Muscle of arm (tissue), 14 donors: Measurements from ENCODE around the gene CDH19. TPM values are rescaled to one million over a fixed set of nuclear protein-coding genes. Genes with fewer than 3 reads are reported as not detected.

Source experiments
- DNase-seq: peaks from one replicate; pipeline ENCODE4 v3.0.0-alpha.2; 2013
- long read RNA-seq, 11 donors: transcript quantifications; one replicate each; lab custom pipeline, GENCODE V29; 2026
- polyA plus RNA-seq, 12 donors: library from polyadenylated mRNA; unstranded; fragments of 120-200 nt; gene quantifications; one replicate each; pipeline ENCODE4 v1.2.1, GENCODE V29; 2013; ENCODE audit not compliant: insufficient read length in 12 of 12

The CDH19 gene
- 1 to 10 TPM in 10 of 12 donors, under 1 TPM in 1, not detected in 1; 0.84 to 5.9 (median 2.1) TPM for polyA plus RNA-seq
- long read RNA-seq, donor 1, result 0 reads
- long read RNA-seq, donor 2, full-length matches to known transcripts, result 1 of 26 reads
- long read RNA-seq, donor 2, partial matches to known transcripts, result 25 of 26 reads
- long read RNA-seq, donor 2, other reads (novel, unspliced or antisense), result 0 of 26 reads
- long read RNA-seq, donor 3, result 0 reads
- long read RNA-seq, donor 4, result 0 reads
- long read RNA-seq, donor 5, result 0 reads
- long read RNA-seq, donor 6, result 0 reads
- long read RNA-seq, donor 7, result 0 reads
- long read RNA-seq, donor 8, result 0 reads
- long read RNA-seq, donor 9, result 0 reads
- long read RNA-seq, donor 10, result 0 reads
- long read RNA-seq, donor 11, full-length matches to known transcripts, result 1 of 1 reads
- long read RNA-seq, donor 11, partial matches to known transcripts, result 0 of 1 reads
- long read RNA-seq, donor 11, other reads (novel, unspliced or antisense), result 0 of 1 reads

- no peak for DNase-seq
These were observed at the start of gene CDH19 for GRCh38 chr18:66603941-66604627. Gene CDH19, minus strand, starts transcription at chr18:66604090. Its CDS starts 31,886 bp downstream, at chr18:66572204.

DNA sequence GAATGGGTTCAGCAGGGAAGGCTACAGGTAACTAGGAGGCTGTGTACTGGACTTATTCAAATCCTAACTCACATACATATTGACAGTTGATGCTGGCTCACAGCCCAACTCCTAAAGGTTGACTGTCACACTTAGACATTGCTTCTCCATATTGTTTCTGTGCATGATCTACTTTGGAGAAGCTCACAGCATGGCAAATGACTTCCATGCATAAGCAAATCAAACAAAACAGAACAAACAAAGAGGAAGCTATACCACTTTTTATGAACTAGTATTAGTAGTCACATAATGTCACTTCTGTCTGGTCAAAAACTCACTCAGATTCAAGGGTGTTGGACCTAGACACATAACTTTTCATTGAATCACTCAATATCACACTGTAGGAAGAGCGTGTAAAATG, 43.8 kb upstream of the CDH19 start:
- no peak for DNase-seq

DNA sequence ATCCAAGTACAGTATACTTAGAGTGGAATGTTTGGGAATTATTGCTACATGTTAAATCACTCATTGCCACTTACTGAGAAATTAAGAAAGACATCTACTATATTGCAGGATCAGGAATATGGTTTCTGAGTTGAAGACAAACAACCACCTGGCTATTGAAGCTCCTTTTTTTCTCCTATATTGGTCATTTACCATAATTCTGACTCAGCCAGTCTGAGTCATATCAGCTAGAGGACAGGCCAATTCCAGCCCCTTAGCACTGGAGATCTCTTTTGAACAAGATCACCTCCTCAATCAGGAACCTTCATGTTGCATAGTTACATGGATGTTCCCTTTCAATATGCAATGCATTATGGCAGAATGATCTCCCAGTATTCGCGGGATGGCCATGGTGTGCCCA, 42.7 kb upstream of the CDH19 start:
- DNase-seq, result no peak

GRCh38 chr18:66645983-66646382, 42.1 kb upstream of the CDH19 start:
- DNase-seq, result no peak

GRCh38 chr18:66641056-66641455, 37.2 kb upstream of the CDH19 start:
- no peak for DNase-seq

DNA sequence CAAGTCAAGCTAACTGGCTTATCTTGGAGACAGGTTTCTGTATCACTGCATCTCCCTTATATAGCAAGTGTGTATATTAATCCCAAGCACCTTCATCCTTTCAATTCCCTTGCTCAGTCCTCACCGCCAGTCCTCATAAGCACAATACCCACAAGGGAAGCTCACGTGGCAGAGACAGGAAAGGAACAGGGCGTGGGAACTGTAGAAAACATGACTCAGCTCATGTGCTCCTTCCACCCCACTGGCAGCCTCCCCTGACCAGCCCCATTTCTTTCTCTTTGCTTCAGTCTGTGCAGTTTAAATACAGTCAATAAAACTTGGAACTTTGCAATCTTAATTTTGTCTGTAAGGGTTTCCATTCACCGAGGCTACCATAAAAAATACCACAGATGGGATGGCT, 36.5 kb upstream of the CDH19 start:
- no peak for DNase-seq

GRCh38 chr18:66638856-66639629, 35.2 kb upstream of the CDH19 start:
- no peak for DNase-seq

GRCh38 chr18:66635342-66635741, 31.5 kb upstream of the CDH19 start:
- DNase-seq, result no peak

DNA sequence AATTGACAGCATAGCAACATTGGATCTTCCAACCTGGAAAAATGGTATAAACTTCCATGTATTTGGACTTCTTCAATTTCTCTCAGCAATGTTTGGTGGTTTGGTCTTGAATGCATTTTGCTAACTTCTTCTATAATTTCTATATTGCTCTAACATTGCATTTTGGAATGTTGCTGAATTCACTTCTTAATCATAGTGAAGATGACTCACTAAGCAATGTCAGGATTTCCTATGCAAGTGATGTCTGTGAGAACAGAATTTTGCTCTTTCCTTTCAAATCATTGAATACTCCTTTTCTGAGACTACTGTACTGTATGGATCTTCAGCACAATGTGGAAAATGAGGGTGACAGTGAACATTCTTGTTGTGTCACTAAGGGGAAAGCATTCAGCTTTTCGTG, 28.9 kb upstream of the CDH19 start:
- no peak for DNase-seq

DNA sequence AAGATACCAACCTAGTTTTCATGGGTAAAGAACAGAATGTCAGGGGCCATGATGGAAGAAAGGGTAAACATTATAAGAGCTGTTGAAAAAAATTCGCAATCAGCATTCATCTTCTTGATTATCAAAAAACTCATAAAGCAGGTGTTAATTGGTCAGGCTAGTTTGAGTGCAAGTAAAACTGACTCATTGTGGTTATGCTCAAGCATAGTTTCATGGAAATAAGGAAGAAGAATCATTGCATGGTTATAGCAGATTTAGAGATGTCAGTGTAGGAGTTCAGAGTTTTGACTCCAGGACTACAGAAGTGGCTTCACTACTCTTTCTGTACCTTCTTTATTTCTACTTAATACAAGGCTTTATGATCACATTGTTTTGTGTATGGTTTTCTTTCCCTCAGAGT, 26.9 kb upstream of the CDH19 start:
- no peak for DNase-seq

- no peak for DNase-seq
These were observed 19.9 kb upstream of the CDH19 start for GRCh38 chr18:66623821-66624220.

GRCh38 chr18:66621816-66622576, 18.1 kb upstream of the CDH19 start:
- DNase-seq, result no peak

DNA sequence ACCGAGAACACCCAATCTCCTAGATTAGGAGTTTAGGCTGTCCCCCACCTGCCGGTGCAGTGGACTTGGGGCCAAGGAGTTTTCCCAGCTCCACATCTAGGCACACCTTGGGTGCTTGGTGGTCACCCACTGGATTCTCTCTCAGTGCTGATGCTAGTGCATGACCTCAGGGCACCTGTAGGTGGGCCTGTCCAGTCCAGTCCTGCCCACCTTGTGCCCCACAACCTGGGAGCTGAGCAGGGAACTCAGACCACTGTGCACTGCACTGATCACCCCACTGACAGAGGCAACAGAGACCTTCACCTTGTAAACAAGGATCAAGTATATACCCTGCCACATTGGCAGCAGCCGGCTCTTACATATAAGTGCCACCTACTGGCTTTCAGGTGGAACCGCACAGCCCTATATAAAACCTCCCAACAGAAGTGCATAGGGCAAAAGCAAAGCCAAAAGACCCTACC, 12.7 kb upstream of the CDH19 start:
- DNase-seq, result no peak

DNA sequence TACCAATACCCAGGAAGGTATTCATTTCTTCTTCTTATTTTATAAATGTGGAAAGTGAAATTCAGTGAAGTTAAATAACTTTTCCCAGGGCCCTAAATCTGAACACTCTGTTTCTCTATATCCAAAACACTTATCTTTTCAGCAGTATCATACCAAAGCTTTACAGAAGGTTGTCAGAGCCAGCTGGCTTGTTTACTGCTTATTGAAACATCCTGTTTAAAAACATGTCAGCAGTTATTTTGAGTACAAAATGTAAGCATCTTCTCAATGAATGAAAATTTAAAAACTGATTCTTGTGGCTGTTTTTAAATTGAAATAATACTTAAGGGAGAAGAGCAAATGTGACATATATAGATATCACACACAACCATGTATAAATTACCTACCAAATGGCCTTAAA, 11.3 kb upstream of the CDH19 start:
- DNase-seq, result no peak

DNA sequence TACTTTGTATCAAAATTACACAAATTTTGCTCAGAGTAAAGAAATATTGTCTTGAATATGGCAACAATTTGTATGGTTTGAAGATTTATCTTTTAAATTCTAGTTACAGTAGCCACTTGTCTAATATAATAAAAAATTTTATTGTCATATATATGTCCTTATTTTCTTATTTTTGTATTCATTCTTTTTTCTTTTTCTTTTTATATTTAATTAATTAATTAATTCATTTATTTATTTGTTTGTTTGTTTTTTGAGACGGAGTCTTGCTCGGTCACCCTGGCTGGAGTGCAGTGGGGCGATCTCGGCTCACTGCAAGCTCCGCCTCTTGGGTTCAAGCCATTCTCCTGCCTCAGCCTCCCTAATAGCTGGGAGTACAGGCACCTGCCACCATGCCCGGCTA, 3.7 kb upstream of the CDH19 start:
- no peak for DNase-seq

DNA sequence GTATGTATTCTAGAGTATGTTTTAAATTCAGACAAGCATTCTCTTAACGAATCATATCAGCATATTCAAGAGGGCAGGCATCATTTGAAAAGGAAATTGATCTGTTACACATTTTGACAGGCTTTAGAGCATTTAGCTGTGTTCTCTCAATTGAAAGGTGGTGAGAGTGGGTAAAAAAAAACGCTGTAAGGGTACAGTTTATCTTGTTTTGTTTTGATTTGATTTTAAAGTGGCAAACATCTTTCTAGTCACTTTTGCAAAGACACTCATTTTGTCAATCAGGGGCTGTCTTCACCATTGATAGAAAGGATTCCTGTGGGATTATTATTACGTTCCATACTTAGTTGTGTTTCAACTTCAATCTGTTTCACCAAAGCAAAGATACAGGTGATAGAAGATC, 2.2 kb downstream of the CDH19 start:
- DNase-seq, result no peak

- no peak for DNase-seq
These were observed 4.7 kb downstream of the CDH19 start for GRCh38 chr18:66599190-66599589.

DNA sequence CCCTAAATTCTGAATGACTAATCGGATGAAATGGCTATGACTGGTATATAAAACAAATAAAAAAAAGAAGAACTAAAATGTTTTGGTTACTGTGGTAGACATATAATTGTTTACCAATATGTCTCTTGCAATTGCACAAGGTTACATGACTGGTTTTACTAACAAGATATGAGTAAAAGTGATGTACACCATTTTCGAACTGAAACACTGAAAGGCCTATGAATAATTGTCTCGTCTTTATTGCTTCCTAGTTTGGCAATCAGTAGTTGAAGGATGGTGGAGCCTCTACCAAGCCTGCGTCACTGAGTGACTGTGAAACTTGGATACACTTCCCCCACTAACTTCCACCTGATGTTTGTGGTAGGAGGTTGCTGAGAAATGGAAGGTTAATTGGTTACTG, 16.5 kb downstream of the CDH19 start:
- DNase-seq, result no peak

GRCh38 chr18:66582211-66582610, 21.7 kb downstream of the CDH19 start:
- no peak for DNase-seq

DNA sequence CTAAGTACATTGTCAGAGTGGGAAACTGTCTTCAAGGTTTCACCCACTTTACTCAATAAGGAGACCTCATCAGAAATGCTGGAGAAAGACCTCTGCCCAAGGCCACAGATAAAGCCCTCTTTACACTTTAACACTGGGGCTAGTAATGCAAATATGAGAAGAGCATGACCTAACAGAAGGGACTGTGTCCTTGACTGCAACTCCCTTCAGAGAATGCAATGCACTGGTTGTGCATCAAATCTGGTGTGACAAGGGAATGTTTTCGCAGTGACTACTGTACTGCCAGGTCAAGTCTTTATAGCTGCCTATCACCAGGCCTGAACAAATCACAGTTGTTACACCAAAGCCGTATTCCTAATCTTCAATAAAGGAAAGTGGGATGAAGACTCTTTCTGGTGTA, 28.6 kb downstream of the CDH19 start:
- DNase-seq, result no peak

DNA sequence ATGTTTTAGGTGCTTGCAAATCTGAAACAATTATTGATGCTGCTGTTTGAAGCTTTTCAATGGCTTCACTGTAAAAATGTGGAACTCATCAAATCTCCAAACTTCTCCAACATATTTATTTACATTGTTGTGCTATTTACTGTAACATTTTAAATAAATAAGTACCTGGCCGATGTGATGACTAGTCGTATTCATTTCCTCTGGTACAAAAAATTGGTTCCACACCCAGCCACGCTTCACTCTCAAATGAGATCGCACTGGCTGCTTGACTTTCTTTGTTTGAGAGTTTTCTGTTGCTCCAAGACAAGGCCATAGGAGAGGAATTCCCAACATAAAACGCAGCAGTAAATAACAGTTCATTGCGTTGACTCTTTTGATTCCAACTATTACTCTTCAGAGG, 32.0 kb downstream of the CDH19 start:
- no peak for DNase-seq

DNA sequence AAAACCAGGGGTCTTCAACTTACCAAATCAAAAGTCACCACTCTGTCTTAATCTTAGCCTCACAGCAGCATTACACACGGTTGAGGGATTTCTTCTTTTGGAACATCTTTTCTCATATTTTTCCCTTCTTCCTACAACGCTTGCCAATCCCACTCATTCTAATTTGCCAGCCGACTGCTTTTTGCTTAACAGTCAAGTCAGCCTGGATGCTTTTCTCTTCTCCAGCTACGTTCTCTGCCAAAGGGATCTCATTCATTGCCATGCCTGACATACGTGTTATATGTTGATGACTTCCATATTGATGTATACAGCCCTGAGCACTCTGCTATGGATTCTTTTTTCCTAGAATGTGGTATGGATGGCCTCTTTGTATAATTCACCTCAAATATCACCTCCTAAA, 37.3 kb downstream of the CDH19 start:
- DNase-seq, result no peak
